ENCODE data around the gene NAA35. TPM values are rescaled to one million over a fixed set of nuclear protein-coding genes. Genes with fewer than 3 reads are reported as not detected.
"Not testable (repeated sequence)": the region's sequence is repeated elsewhere in the genome, so short reads cannot be mapped to it uniquely, and the experiment has no call there.

The NAA35 gene
- total RNA-seq, 1 donor from 2014 or later: 16.2 TPM

DNA sequence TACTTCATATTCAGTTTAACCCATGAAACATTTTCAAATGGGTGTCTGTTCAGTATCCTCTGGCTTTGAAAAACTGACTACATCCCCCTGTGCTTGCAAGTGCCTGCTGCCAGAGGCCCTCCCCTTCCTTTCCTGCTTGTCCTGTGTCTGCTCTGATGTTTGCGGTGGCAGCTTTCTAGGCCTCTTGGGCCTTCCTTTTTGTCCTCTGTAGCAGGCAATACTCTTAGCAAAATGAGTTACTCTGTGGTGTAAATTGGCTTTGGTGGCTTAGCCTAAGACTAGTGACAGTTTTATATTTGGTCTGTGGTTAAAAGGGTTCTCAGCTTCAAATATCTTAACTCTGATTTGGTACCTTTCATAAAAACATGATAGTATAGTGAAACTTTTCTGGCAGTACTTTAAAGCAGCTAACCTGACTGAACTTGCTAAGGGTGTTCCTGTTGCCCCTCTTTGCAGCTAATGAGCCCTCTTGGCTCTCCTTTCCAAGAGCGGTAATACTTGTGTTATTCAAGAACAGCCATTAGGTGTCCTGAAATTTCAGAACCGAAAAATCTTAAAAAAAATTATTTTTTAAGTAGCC is 81.8 kb downstream of the NAA35 start:
- peak in 1 of 2 donors; percentile 29 for DNase-seq (ENCODE audit: low read depth in 2 of 2)

DNA sequence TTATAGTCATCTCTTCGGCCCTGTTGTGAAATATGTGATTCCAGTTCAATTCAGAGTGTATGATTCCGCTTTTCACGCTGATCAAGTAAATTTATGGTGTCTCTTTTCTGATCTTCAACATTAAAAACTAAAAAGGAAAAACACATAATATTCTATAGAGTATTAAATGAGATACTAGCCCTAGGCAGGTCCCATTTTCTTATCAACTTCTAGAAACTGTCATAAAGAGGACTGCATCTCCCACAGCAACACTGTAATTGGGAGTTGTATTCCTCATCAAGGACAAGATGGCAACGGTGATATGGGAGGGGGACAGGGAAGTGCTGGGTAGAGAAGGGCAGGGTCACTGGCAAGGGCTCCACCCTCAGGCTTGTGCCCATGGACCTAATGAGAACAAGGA is 86.8 kb downstream of the NAA35 start:
- no peak for DNase-seq (ENCODE audit: low read depth in 2 of 2)

DNA sequence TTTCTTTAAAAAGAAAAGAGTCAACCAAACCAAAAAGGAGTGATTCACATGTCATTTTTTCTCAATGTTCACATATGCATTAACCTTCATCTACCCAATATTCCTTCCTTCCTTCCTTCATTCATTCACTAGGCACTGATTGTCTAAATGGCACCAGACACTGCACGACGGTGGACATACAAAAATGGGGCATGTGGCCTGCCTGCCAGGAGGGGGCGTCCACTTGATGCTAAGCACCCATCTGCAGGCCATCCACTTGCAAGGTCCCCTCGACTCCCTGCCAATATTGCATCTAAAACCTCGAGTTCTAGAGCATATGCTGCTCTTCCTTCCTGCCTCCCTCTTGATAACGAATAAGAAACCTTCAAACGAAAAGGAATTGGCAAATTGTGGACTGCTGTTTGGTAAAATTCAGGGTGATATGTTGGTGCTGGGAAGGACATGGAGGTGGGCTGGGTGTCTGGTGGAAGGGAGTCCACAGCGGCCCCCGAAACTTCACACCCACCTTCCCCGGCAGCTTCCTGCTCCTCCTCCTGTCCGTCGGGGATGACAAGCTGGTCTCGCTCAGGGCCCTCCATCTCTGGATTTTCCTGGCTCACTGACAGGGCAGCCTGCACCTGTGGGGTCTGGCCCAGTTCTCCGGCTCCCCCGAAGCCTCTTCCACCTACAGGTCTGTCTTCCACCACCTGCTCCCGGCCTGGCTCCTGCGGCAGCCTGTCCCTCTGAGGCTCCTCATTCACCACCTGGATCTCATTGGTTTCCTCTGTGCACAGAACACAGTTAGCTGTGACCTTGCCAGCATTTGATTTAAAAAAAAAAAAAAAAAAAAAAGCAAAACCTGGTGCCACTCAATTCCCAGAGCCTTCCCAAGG is 94.2 kb downstream of the NAA35 start:
- DNase-seq (ENCODE audit: low read depth in 2 of 2): peak in 1 of 2 donors; percentile 54

DNA sequence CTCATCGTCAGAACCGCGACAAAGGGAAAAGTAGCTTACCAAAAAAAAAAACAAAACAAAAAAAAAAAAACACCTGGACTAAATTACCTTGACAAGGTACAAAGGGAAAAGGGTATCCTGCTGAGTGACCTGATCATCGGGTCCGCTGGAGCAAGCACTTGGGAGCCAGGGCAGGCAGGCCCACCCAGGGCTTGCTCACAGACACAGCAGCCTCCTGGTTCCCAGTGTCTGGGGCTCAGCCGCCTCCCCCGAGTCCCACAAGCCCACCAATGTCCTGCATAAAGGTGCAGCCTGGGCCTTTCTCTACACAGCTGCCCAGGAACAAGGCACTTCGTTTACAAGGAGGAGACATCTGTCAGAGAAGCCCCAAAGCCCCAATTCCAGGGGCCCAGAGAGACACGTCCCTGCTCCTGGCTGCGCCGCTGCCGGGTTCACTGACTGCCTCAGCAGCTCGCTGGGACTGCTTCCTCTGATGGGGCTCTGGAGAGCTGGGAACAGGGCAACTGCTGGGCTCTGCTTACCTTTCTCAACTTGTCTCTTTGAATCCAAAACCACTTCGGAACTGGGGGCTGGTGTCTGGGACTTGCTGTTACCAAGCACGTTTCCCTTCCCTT is 95.0 kb downstream of the NAA35 start:
- no peak for DNase-seq (ENCODE audit: low read depth in 2 of 2)

DNA sequence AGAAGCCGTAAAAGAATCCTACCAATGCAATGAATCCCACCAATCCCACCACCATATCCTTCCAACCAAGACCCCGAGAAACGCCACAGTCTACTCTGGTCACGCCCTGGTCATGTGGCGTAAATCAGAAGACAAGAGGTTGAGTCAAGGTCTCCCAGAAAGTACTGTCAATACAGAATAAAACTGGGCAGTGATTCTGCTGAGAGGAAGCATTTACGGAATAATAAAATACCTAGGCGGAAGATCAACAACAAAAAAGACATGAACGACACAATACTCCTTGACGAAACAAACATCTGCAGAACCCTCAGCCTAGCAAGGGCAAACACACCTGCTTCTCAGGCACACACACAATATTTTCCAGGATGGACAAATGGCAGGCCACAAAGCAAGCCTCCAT is 95.6 kb downstream of the NAA35 start:
- no peak for DNase-seq (ENCODE audit: low read depth in 2 of 2)

DNA sequence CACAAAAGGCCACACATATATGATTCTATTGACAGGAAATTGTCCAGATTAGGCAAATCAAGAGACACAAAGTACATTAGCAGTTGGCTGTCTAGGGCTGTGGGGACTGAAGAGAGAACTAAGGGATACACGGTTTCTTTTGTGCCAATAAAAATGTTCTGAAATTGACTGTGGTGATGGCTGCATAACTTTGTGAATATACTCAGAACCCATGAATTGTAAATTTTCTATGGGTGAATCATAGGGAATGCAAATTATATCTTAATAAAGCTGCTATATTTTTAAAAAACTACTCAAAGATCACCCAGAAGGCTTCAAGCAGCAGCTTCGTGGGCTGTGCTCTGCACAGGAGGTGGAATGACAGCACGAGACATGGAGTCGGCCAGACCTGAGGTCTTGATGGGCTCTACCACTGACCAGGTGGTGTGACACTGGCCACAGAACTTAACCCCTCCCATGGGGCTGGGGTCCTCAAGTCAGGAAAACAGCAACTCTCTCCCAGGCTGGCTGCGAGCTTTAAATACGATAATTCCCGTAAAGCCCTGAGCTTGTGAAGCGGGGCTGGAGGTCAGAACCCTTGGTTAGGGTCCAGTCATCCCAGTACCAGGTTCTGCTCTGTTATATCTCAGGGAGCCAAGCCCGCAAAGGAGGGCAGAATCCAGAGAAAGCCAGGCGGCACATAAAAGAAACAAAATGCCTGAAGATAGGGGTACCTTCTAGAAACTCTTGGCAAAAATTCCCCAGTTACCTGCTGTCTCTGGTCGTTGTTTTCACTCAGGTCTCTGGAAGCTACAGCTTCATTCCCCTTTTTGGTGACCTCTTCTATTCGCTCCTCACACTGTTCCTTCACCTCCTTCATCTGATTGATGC is 99.3 kb downstream of the NAA35 start:
- DNase-seq (ENCODE audit: low read depth in 2 of 2): no peak

DNA sequence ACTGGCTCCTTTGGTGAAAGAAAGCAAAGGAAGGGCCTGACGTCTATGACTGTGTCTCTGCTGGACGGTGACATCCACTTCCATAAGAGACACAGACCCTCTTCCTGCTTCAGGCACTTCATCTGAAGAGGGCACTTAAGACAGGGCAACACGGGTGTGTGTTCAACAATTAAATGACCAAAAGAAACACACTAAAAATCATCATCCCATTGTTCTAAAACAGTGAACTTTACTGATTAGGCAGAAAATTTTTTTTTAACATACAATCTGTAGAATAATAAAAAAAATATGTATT is 99.9 kb downstream of the NAA35 start:
- no peak for DNase-seq (ENCODE audit: low read depth in 2 of 2)

DNA sequence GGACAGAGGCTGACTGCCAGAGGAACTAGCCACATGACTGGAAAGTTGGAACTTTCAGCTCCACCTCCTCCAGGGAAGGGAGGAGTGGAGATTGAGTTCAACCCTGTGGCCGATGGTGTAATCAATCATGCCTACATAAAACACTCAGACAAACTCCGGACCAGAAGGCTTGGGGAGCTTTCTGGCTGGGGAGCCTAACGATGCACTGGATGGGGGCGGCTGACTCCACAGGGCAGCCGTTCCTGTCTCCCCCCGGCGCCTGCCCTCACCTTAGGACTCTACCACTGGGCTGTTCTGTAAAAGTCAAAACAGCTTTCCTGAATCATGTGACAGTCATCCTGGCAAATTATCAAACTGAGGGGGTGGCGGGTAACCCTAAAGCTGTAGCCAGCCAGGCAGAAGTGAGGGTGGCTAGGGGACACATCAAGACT is 100.4 kb downstream of the NAA35 start:
- DNase-seq (ENCODE audit: low read depth in 2 of 2): no peak

DNA sequence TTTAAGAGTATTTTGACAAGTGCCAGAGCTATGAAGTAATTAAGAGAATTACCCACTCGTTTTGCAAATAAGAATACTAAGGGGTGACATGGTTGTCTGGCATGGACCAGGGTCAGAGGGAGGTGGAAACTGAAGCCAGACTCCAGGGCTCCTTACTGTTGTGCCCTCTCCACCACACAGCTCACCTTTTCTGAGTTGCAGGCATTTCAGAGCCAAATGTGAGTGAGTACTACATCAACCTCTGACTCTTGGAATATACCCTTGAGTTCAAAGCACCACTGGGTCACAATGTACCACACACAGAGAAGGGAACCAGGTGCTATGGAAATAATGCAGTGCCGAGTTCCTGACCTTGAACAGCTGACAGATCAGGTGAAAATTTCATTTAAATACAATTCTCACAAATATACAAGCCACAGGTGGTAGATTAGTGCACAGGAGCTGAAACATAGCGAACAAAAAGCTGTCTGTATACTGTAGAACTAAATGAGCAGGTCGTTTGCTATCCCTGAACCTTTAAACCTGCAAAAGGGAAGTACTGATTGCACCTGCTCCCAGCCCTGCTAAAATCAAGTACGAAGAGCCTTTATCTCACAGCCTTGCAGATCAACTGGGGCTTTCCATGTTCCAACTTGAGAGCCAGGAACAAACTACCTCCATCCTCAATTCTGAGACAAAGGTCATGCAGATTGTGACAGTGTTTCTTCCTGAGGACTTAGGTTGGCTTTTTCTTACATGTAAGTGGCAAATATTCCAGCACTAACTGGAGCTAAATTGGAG is 101.4 kb downstream of the NAA35 start:
- DNase-seq (ENCODE audit: low read depth in 2 of 2): no peak

DNA sequence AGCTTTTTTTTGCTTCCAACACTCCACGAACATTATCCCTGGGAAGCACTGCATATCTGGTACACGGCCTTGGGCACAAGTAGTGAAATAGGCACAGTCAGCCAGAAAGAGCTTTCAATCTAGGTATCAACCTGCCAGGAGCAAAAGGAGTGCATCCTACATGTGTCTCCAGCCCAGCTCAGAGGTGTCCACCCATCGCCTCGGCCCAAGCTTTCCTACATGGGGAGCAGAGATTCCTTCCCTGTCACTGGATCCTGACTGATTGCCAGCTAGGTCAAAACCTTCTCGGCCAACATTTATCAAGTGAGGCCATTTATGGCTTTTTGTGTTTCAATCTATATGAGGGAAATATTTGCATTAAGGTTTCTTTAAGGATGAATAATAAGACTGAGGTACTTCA is 102.6 kb downstream of the NAA35 start:
- DNase-seq (ENCODE audit: low read depth in 2 of 2): no peak

DNA sequence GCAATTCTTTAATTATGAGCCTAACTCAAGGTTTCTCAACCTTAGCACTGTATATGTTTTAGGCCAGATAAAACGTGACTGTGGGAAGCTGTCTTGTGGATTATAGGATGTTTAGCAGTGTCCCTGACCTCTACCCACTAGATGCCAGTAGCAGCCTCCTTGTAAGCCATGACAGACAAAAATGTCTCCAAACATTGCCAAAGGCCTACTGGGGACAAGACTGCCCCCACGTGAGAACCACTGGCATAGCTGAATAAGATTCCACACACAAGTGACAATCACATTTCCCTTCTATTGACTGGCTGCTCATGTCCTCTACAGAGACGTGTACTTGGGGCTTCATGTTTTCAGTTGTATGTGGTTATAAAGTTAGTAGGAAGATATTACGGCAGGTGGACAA is 103.1 kb downstream of the NAA35 start:
- no peak for DNase-seq (ENCODE audit: low read depth in 2 of 2)

DNA sequence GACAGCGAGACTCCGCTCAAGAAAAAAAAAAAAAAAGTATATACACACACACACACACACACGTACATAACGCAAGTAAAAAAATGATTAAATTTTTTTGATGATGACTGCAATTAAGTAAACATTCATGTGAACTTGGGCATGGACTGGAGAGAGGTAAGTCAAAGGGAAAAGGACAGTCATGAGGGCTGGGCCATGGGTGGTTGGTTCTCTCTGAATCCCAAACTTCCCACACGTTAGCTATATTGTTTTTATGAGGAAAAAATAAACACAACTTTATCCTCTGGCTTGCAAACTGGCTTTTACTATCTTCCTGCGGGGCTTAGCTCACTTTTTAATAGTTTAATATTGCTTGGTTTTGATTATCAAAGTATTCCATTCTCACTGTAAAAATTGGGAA is 104.7 kb downstream of the NAA35 start:
- DNase-seq (ENCODE audit: low read depth in 2 of 2): no peak

DNA sequence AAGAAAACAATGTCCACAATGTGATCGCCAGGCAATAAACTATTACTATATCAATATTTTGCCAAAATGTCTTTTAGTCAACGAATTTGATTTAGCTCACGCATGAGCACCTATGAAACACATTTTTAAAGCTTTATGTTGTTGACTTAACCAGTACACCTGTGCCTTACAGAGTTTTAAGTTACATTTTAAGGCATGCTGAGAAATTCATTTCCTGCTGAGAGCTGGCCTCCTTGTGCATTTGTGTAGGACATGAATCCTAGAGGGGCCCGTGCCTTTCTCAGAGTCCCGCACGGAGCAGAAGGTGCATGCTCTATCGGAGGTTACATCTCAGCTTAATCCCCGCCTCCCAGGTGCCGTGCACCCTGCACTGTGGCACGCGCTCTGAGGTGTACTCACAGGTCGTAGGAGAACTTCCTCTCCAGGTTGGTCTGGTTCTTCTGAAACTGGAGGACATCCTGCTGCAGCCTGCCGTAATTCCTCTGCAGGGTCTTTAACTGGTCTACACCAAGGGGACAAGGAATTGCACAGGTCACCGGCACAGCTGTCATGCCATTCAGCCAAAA is 105.2 kb downstream of the NAA35 start:
- no peak for DNase-seq (ENCODE audit: low read depth in 2 of 2)

DNA sequence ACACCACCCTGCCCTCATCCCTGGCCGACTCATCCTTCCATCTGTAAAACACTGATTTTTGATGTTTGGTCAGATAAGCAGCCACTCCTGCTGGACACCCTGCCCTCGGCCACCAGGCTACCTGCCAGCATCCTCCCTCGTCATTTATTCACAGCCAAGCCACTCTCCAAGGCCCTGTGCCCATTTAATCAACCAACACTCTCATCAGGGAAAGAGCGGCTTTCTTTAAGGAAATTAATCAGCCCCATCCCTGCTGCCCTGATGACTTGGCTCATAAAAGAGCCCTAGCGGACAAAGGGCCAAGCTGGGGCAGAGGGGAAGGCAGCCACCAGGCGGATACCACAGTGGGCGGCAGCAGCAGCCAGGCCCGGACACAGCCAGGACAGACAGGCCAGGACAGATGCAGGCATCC is 106.0 kb downstream of the NAA35 start:
- no peak for DNase-seq (ENCODE audit: low read depth in 2 of 2)

DNA sequence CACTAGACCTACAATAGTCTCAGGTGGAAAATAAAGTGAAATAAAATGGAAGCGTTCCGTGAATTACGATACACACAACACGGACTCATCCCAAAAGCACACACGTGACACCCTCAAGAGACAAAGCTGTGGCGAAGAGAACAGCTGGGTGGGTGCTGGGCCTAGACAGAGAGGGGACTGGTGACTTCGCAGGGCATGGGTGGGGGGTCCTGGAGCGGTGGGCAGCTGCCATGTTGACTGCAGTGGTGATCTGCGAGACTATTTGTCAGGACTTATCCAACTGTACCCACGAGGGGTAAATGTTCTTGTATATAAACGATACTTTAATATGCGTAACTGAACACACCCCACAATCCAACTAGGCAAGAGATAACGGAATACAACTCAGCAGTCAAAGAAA is 106.4 kb downstream of the NAA35 start:
- DNase-seq (ENCODE audit: low read depth in 2 of 2): no peak

DNA sequence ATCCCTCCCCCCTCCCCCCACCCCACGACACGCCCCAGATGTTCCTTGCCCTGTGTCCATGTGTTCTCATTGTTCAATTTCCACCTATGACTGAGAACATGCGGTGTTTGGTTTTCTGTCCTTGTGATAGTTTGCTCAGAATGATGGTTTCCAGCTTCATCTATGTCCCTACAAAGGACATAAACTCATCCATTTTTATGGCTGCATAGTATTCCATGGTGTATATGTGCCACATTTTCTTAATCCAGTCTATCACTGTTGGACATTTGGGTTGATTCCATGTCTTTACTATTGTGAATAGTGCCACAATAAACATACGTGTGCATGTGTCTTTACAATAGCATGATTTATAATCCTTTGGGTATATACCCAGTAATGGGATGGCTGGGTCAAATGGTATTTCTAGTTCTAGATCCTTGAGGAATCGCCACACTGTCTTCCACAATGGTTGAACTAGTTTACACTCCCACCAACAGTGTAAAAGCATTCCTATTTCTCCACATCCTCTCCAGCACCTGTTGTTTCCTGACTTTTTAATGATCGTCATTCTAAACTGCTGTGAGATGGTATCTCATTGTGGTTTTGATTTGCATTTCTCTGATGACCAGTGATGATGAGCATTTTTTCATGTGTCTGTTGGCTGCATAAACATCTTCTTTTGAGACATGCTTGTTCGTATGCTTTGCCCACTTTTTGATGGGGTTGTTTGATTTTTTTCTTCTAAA is 107.2 kb downstream of the NAA35 start:
- DNase-seq (ENCODE audit: low read depth in 2 of 2): not testable (repeated sequence)

DNA sequence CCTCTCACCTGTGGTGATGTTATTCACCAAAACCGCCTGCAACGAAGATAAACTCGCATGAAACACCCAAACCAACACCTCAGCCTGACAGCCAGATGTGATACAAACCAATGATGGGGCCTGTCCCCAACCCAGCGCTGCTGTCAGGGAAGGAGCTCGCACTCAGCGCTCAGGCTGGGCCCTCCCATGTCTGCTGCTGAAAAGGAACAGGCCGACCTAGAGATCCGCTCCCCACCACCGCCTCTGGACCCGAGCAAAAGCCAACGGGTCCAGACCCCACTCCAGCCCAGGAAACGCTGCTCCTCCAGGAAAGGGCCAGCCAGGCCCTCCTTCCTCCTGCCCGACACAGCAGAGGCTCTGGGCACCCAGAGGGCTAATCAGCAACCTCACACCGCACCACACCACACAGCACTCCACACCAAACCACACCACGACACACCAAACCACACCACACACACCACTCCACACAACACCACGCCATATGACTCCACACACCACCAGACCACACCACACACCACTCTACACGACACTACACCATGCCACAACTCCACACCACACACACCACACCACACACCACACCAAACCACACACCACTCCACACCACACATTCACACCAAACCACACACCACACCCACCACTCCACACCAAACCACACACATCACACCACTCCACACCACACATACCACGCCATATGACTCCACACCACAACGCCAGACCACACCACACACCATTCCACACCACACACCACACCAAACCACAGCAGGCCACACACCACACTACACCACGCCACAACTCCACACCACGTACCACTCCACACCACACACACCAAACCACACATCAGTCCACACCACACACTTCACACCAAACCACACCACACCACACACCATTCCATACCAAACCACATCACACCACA is 111.9 kb downstream of the NAA35 start:
- DNase-seq (ENCODE audit: low read depth in 2 of 2): no peak

DNA sequence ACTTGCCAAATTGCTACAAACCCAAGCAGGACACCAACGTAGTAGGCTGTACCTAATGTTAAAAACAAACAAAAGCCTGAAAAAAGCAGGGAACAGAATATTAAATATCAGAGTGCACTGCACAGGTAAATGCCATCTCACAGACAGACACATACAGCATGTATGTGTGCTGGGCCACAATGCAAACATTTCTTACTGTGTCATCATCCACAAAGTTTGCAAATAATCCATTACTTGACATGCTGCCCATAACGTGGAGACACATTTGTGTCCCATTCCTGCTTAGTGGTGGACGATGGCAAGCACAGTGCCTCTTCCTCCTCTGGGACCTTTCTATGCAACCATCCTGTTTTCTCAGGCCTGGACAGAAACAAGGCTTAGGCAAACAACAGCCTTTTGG is 113.7 kb downstream of the NAA35 start:
- no peak for DNase-seq (ENCODE audit: low read depth in 2 of 2)

DNA sequence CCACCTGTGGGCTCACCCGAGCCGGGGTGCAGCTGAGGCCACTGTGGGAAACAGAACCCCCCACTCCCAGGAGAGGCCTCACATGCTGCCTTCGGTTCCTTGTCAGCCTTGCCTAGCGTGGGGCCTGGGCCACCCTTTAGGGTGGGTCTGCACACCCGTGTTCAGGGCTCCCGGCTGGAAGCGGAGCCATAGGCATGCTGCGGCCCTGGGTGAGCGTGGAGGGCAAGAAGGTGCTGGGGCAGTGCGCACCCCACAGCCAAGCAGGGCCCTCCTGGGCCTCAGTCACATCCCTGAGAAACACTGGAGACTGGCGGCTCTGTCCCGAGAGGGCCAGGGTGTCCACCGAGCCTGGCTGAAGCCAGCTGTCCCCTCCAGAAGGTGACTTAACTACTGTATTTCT is 116.5 kb downstream of the NAA35 start:
- no peak for DNase-seq (ENCODE audit: low read depth in 2 of 2)
